Gastrocnemius medialis (tissue), 4 donors: ENCODE measurements around the gene JAM3.

Experiments
- POLR2A ChIP-seq, 2 donors: fragments of 450-650 bp; IDR thresholded peaks; one replicate each; pipeline ENCODE4 v1.6.1; 2017; ENCODE audit warnings: antibody characterized with exemption in 2 of 2, mild to moderate bottlenecking in 2 of 2, moderate library complexity in 2 of 2
- TF ChIP-seq, protein P1 (sequence below), 5 experiments: fragments of 450-650 bp in 3 of 5; fragments of 200-600 bp in 2 of 5; sonication (generic) in 2 of 5; IDR thresholded peaks in 4 of 5; conservative IDR thresholded peaks in 1 of 5; 1 replicate in 4 of 5; 2 replicates in 1 of 5; pipeline ENCODE4 v1.5.1; 2016 to 2019; ENCODE audit warnings: antibody characterized with exemption in 5 of 5, mild to moderate bottlenecking in 3 of 5, moderate library complexity in 3 of 5

DNA sequence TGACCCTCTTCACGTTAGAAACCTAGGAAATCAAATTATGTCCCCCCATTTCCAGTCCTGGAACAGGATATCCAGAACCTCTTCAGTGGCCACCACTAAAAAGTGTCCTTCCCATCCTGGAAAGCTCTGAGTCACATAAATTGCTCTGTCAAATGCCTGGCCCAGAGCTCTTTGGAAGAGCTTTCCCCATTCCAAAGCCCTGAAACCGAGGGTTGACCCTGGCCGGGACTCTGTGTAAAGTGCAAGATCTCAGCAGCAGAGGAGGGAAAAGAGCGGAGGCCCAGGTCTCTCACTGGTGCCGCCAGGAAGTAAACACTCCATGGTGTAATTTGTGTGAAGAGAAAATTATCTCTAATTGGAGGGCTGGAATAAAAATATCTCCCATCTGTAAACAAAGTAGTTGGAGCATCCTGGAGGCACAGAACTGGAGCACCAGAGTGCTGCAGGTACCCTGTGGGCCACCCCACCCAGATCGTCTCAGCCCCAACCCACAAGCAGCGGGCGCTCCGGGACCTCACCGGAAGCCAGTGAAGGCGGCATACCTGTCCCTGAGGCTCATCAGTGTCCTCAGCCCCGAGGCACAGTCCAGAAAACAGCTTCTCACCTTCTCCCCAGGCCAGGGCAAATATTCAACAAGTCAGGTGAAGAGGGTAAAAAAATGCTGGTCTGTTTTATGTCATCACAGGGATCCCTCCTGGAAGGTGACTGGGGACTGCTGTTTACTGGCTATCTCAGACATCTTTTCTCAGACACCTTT, 4.7 kb upstream of the JAM3 start:
- TF ChIP-seq, protein P1, sequence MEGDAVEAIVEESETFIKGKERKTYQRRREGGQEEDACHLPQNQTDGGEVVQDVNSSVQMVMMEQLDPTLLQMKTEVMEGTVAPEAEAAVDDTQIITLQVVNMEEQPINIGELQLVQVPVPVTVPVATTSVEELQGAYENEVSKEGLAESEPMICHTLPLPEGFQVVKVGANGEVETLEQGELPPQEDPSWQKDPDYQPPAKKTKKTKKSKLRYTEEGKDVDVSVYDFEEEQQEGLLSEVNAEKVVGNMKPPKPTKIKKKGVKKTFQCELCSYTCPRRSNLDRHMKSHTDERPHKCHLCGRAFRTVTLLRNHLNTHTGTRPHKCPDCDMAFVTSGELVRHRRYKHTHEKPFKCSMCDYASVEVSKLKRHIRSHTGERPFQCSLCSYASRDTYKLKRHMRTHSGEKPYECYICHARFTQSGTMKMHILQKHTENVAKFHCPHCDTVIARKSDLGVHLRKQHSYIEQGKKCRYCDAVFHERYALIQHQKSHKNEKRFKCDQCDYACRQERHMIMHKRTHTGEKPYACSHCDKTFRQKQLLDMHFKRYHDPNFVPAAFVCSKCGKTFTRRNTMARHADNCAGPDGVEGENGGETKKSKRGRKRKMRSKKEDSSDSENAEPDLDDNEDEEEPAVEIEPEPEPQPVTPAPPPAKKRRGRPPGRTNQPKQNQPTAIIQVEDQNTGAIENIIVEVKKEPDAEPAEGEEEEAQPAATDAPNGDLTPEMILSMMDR (IDR thresholded peaks at IDR 0.05 in 4 of 5, conservative IDR thresholded peaks at IDR 0.05 in 1 of 5): no peak
- TF ChIP-seq POLR2A (IDR thresholded peaks at IDR 0.05): no peak
